SK-N-SH (cell line): ENCODE data around the gene TNK2. TPM values are rescaled to one million over a fixed set of nuclear protein-coding genes. Genes with fewer than 3 reads are reported as not detected.

Experiments used
- CTCF ChIA-PET: fragments of 300-600, 350-600 bp; formaldehyde crosslinking; extraction: SDS; loops from one replicate; lab custom pipeline; 2021; lab: Yijun Ruan, JAX
- POLR2A ChIA-PET: fragments of 350-600 bp; sonication (Branson Sonifier 250); formaldehyde crosslinking; extraction: SDS; loops from one replicate; lab custom pipeline; 2020; ENCODE audit warnings: antibody characterized with exemption, inconsistent platforms; lab: Yijun Ruan, JAX
- DNase-seq: peaks from one replicate; pipeline ENCODE4 v3.0.0; 2012
- H2AFZ ChIP-seq: fragments of 200-600 bp; sonication (generic); 2 replicates; pipeline ENCODE4 v1.8.1; 2016; ENCODE audit warnings: antibody characterized with exemption, mild to moderate bottlenecking, low read depth
- H3F3A ChIP-seq: fragments of 200-600 bp; sonication (generic); replicated peaks from 2 replicates; pipeline ENCODE3; 2016; ENCODE audit warnings: antibody characterized with exemption, mild to moderate bottlenecking; ENCODE audit not compliant: insufficient read depth
- H3K27ac ChIP-seq, 2 experiments: fragments of 200-500 bp in 1 of 2; fragments of 200-600 bp in 1 of 2; sonication (Bioruptor generic) in 1 of 2; sonication (generic), shearing (Covaris generic) in 1 of 2; 2 replicates each; pipeline versions ENCODE4 v1.5.1 to v1.6.1; 2014 to 2016; ENCODE audit warnings: low read depth in 2 of 2, inconsistent platforms in 1 of 2, low read length in 1 of 2, mild to moderate bottlenecking in 1 of 2, mixed read lengths in 1 of 2
- H3K27me3 ChIP-seq: fragments of 200-600 bp; sonication (generic), shearing (Covaris generic); 2 replicates; pipeline ENCODE4 v1.6.1; 2016; ENCODE audit warnings: mixed run types; ENCODE audit not compliant: insufficient read depth
- H3K36me3 ChIP-seq, 2 experiments: fragments of 200-500 bp in 1 of 2; fragments of 200-600 bp in 1 of 2; sonication (Bioruptor generic) in 1 of 2; sonication (generic) in 1 of 2; replicated peaks in 1 of 2; 2 replicates each; pipeline versions ENCODE3 to v1.5.1; 2014 to 2016; ENCODE audit warnings: low read length in 1 of 2, mild to moderate bottlenecking in 1 of 2; ENCODE audit not compliant: insufficient read depth in 2 of 2, control insufficient read depth in 1 of 2
- H3K4me1 ChIP-seq, 2 experiments: fragments of 200-500 bp in 1 of 2; fragments of 200-600 bp in 1 of 2; sonication (Bioruptor generic) in 1 of 2; sonication (generic), shearing (Covaris generic) in 1 of 2; 2 replicates each; pipeline versions ENCODE4 v1.5.1 to v1.6.1; 2014 to 2016; ENCODE audit warnings: low read depth in 1 of 2, low read length in 1 of 2, mixed run types in 1 of 2; ENCODE audit not compliant: insufficient read depth in 2 of 2, control insufficient read depth in 1 of 2
- H3K4me2 ChIP-seq: fragments of 200-600 bp; sonication (generic), shearing (Covaris generic); 2 replicates; pipeline ENCODE4 v1.6.1; 2017; ENCODE audit warnings: mixed run types
- H3K4me3 ChIP-seq, 2 experiments: fragments of 200-500 bp in 1 of 2; fragments of 200-600 bp in 1 of 2; sonication (Bioruptor generic) in 1 of 2; sonication (generic), shearing (Covaris generic) in 1 of 2; 2 replicates each; pipeline versions ENCODE4 v1.5.1 to v1.8.1; 2014 to 2016; ENCODE audit warnings: low read depth in 2 of 2, inconsistent platforms in 1 of 2, low read length in 1 of 2, mild to moderate bottlenecking in 1 of 2, mixed read lengths in 1 of 2, moderate library complexity in 1 of 2
- H3K79me2 ChIP-seq: fragments of 200-600 bp; sonication (generic); 2 replicates; pipeline ENCODE4 v1.8.1; 2017; ENCODE audit warnings: mild to moderate bottlenecking; ENCODE audit not compliant: insufficient read depth
- H3K9ac ChIP-seq: fragments of 200-600 bp; sonication (generic); 2 replicates; pipeline ENCODE4 v1.6.1; 2017; ENCODE audit warnings: mixed run types
- H3K9me2 ChIP-seq: fragments of 200-600 bp; sonication (generic); 2 replicates; pipeline ENCODE4 v1.6.1; 2017; ENCODE audit warnings: mixed run types
- H3K9me3 ChIP-seq: fragments of 200-600 bp; sonication (generic); 2 replicates; pipeline ENCODE4 v1.6.1; 2017; ENCODE audit warnings: mixed run types, mild to moderate bottlenecking, moderate library complexity
- H4K20me1 ChIP-seq: fragments of 200-600 bp; sonication (generic); 2 replicates; pipeline ENCODE4 v1.6.1; 2017; ENCODE audit warnings: mild to moderate bottlenecking, mixed run types; ENCODE audit not compliant: insufficient read depth
- NRF1 ChIP-seq: IDR thresholded peaks from 2 replicates; pipeline ENCODE4 v1.6.1; 2012; ENCODE audit warnings: low read depth, mild to moderate bottlenecking, low read length
- RXRA ChIP-seq: IDR thresholded peaks from 2 replicates; pipeline ENCODE4 v1.4.0; 2012; ENCODE audit warnings: low read depth, mild to moderate bottlenecking, borderline replicate concordance
- WGBS: methylation state at CpG from one replicate; pipeline ENCODE4 v1.1.6; 2017; ENCODE audit warnings: low lambda C conversion rate; 5-methylcytosine and 5-hydroxymethylcytosine counted together
- polyA plus RNA-seq, 3 experiments: library from polyadenylated mRNA; depleted of rRNA; stranded (reverse); fragments of >200 nt; gene quantifications; 2 replicates each; pipeline ENCODE4 v1.2.3, GENCODE V29; 2012
- TF ChIP-seq, protein P1 (sequence below): IDR thresholded peaks from 2 replicates; pipeline ENCODE4 v1.6.1; 2012; ENCODE audit warnings: mild to moderate bottlenecking, low read depth, low read length, moderate library complexity

Gene TNK2
- polyA plus RNA-seq, 1 of the 3 experiments (the other 2 are of a cell fraction): 17.3 TPM

DNA sequence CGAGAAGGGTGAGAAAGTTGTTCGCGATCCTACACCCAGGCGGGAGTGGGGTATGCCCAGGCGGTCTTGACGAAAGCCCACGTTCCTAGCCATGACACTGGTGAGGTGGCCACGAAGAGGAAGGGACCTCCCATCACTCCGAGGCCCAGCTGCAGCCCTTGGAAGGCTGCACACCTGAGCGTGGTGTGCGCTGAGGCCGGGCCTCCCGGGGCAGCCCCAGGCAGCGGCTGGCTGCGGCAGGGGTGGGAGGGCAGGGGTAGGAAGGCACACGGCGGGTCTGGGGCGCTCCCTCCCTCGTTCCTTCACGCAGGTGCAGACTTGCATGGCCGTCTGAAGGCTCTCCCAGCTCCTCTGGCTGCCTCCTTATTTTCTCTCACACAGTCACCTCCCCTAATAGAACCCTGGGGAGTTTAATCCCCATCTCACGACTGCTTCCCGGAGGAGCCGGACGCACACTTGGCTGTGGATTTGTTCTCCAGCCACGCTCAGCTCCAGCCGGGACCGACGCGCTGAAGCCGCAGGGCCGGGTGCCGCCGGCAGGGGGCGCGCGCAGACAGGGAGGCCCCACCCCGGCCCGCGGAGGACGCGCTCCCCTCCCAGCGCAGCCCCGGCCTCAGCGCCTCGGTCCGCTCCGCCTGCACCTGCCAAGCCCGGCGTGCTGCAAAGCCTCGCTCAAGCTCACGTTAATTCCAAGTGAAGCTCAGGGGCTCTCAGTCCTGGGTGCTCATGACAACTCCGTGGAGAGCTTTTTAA is 58.9 kb downstream of the TNK2 start:
- H3K9me2 ChIP-seq: no peaks in the 10 kb centered on the region
- no peak overlapping the region for H3K4me3 ChIP-seq
- WGBS: 90% methylated on average over 41 of the region's 53 CpGs
- H3K9ac ChIP-seq: no peak overlapping the region
- H3K9me3 ChIP-seq: no peaks in the 10 kb centered on the region
- H3K4me1 ChIP-seq: no peaks in the 10 kb centered on the region; a peak in 1 of 4 replicates
- no peak overlapping the region for H2AFZ ChIP-seq
- H3K27ac ChIP-seq: no peak overlapping the region
- H3K27me3 ChIP-seq: peaks cover 2% of the 10 kb centered on the region
- POLR2A ChIA-PET: no interaction called here
- no peaks in the 10 kb centered on the region for H3K79me2 ChIP-seq
- CTCF ChIA-PET: interaction anchor here (1.0 to 16.4 kb wide), 24 partner anchors 7 to 578 kb away, joined by 3 to 606 read pairs (median 7); partner anchors contain the start of genes APOD, MUC4, TNK2 and XXYLT1
- no peak for DNase-seq
- TF ChIP-seq, protein P1, sequence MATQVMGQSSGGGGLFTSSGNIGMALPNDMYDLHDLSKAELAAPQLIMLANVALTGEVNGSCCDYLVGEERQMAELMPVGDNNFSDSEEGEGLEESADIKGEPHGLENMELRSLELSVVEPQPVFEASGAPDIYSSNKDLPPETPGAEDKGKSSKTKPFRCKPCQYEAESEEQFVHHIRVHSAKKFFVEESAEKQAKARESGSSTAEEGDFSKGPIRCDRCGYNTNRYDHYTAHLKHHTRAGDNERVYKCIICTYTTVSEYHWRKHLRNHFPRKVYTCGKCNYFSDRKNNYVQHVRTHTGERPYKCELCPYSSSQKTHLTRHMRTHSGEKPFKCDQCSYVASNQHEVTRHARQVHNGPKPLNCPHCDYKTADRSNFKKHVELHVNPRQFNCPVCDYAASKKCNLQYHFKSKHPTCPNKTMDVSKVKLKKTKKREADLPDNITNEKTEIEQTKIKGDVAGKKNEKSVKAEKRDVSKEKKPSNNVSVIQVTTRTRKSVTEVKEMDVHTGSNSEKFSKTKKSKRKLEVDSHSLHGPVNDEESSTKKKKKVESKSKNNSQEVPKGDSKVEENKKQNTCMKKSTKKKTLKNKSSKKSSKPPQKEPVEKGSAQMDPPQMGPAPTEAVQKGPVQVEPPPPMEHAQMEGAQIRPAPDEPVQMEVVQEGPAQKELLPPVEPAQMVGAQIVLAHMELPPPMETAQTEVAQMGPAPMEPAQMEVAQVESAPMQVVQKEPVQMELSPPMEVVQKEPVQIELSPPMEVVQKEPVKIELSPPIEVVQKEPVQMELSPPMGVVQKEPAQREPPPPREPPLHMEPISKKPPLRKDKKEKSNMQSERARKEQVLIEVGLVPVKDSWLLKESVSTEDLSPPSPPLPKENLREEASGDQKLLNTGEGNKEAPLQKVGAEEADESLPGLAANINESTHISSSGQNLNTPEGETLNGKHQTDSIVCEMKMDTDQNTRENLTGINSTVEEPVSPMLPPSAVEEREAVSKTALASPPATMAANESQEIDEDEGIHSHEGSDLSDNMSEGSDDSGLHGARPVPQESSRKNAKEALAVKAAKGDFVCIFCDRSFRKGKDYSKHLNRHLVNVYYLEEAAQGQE: no peak
- no peaks in the 10 kb centered on the region for H4K20me1 ChIP-seq
- no peaks in the 10 kb centered on the region for H3F3A ChIP-seq
- H3K36me3 ChIP-seq: no peaks in the 10 kb centered on the region
- H3K4me2 ChIP-seq: no peak overlapping the region

DNA sequence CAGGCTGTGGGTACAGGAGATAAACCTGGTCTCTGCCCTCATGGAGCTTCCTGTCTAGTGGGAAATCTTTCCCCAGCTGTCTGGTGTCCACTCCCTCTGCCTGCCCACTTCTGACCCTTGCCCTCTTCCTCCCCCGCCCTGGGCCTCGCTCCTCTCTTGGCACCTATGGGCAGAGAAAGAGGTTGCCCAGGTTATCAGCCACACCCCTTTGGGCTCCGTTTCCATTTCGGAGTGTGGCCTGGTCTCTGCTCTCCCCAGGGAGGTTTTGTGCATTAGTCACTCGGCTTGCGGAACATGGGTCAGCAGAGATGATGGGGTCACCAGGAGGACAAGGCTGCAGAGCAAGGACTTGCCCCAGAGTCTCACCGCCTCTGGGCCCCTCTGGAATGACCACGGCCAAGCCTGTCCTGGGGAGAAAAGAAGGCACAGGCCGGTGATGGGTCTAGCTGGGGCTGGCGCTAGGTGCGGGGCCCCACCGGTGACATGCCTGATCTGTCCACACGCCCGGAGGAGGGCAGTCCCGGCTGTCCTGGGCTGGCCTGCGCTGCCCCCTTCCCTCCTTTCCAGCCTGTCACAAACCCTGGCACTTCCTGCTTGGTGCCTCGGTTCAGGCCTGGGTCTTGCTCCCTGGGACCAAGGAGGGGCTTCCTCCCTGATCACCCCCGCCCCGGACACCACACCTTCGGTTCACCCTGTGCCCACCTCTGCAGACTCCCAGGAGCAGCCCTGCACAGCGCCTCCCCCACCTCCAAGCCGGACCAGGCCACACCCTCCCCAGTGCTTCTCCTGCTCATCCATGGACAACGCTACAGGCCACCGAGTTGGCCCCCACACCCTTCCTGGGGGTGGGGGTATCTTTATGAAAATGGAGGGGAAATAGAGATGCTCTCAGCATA is 61.0 kb downstream of the TNK2 start:
- Histone ChIP-seq H3K4me3 (no peak overlapping the region), H3F3A (no peaks in the 10 kb centered on the region), H3K4me1 (no peaks in the 10 kb centered on the region; a peak in 1 of 4 replicates), H3K4me2 (no peak overlapping the region), H4K20me1 (no peaks in the 10 kb centered on the region), H3K27me3 (peaks cover 4% of the 10 kb centered on the region), H3K9ac (no peak overlapping the region), H3K9me2 (no peaks in the 10 kb centered on the region), H3K9me3 (no peaks in the 10 kb centered on the region), H2AFZ (no peak overlapping the region), H3K27ac (no peak overlapping the region), H3K79me2 (no peaks in the 10 kb centered on the region), H3K36me3 (no peaks in the 10 kb centered on the region)
- WGBS: 72% methylated on average over 17 of the region's 24 CpGs
- CTCF ChIA-PET: interaction anchor here (1.4 to 1.8 kb wide), 2 partner anchors 12 to 47 kb away, joined by 3 to 6 read pairs; no protein-coding TSS in a partner anchor
- DNase-seq: no peak
- POLR2A ChIA-PET: no interaction called here
- TF ChIP-seq NRF1 (no peak), RXRA (peak; percentile 46; the same call in 1 of the 2 replicates)
